Liver (tissue), 9 donors: ENCODE data around the gene DNAJB6. TPM values are rescaled to one million over a fixed set of nuclear protein-coding genes. Genes with fewer than 3 reads are reported as not detected.

Experiments used
- DNase-seq: peaks from one replicate; pipeline ENCODE4 v3.0.0-alpha.2; 2017; ENCODE audit warnings: low spot score
- H3K27ac ChIP-seq, 2 donors: one replicate each; pipeline ENCODE4 v1.7.0; 2013; ENCODE audit warnings: inconsistent platforms in 2 of 2, low read length in 2 of 2, control low read depth in 1 of 2, low read depth in 1 of 2, mild to moderate bottlenecking in 1 of 2
- H3K27me3 ChIP-seq, 4 donors: one replicate each; pipeline versions ENCODE4 v1.6.1 to v1.7.0; 2013; ENCODE audit warnings: low read length in 3 of 4, inconsistent platforms in 1 of 4, mild to moderate bottlenecking in 1 of 4, moderate library complexity in 1 of 4; ENCODE audit not compliant: control insufficient read depth in 4 of 4, insufficient read depth in 4 of 4
- H3K36me3 ChIP-seq, 4 donors: one replicate each; pipeline versions ENCODE4 v1.6.1 to v1.7.0; 2013; ENCODE audit warnings: low read length in 3 of 4, mild to moderate bottlenecking in 3 of 4, low read depth in 1 of 4, moderate library complexity in 1 of 4; ENCODE audit not compliant: control insufficient read depth in 4 of 4, insufficient read depth in 3 of 4
- H3K4me1 ChIP-seq, 4 donors: one replicate each; pipeline versions ENCODE4 v1.6.1 to v1.7.0; 2013; ENCODE audit warnings: low read length in 3 of 4, mild to moderate bottlenecking in 3 of 4, moderate library complexity in 1 of 4; ENCODE audit not compliant: control insufficient read depth in 4 of 4, insufficient read depth in 4 of 4
- H3K4me3 ChIP-seq, 3 donors: one replicate each; pipeline versions ENCODE4 v1.6.1 to v1.7.0; 2013; ENCODE audit warnings: low read length in 3 of 3, control low read depth in 1 of 3, low read depth in 1 of 3, mild to moderate bottlenecking in 1 of 3
- H3K9ac ChIP-seq, 2 donors: one replicate each; pipeline ENCODE4 v1.7.0; 2013; ENCODE audit warnings: low read length in 2 of 2, mild to moderate bottlenecking in 2 of 2, moderate library complexity in 2 of 2, control low read depth in 1 of 2, low read depth in 1 of 2
- H3K9me3 ChIP-seq, 4 donors: one replicate each; pipeline versions ENCODE4 v1.6.1 to v1.7.0; 2013; ENCODE audit warnings: low read length in 3 of 4; ENCODE audit not compliant: control insufficient read depth in 4 of 4
- CTCF ChIP-seq: fragments of 150-350 bp; IDR thresholded peaks from 2 replicates; pipeline ENCODE4 v1.5.1; 2017; ENCODE audit warnings: improper control_type of control experiment, low read depth, low read length; ENCODE audit not compliant: missing input control
- FOXA1 ChIP-seq: IDR thresholded peaks from 2 replicates; pipeline ENCODE4 v1.6.1; 2016; ENCODE audit warnings: antibody characterized with exemption
- FOXA2 ChIP-seq: IDR thresholded peaks from 2 replicates; pipeline ENCODE4 v1.6.1; 2016; ENCODE audit warnings: antibody characterized with exemption
- GABPA ChIP-seq, 2 donors: IDR thresholded peaks in 1 of 2; conservative IDR thresholded peaks in 1 of 2; 2 replicates each; pipeline ENCODE4 v1.6.1; 2016; ENCODE audit warnings: antibody characterized with exemption in 2 of 2, mild to moderate bottlenecking in 1 of 2, moderate library complexity in 1 of 2
- HNF4A ChIP-seq, 2 donors: conservative IDR thresholded peaks; 2 replicates each; pipeline ENCODE4 v1.6.1; 2016; ENCODE audit warnings: antibody characterized with exemption in 2 of 2, mild to moderate bottlenecking in 2 of 2
- JUND ChIP-seq, 2 donors: IDR thresholded peaks; 2 replicates each; pipeline ENCODE4 v1.6.1; 2016; ENCODE audit warnings: antibody characterized with exemption in 2 of 2
- MAX ChIP-seq: IDR thresholded peaks from 2 replicates; pipeline ENCODE4 v1.6.1; 2016; ENCODE audit warnings: antibody characterized with exemption
- RAD21 ChIP-seq, 2 donors: IDR thresholded peaks; 2 replicates each; pipeline ENCODE4 v1.6.1; 2016; ENCODE audit warnings: antibody characterized with exemption in 2 of 2, mild to moderate bottlenecking in 2 of 2
- TAF1 ChIP-seq: conservative IDR thresholded peaks from 2 replicates; pipeline ENCODE4 v1.6.1; 2016; ENCODE audit warnings: antibody characterized with exemption, mild to moderate bottlenecking
- YY1 ChIP-seq: IDR thresholded peaks from 2 replicates; pipeline ENCODE4 v1.6.1; 2016; ENCODE audit warnings: antibody characterized with exemption, mild to moderate bottlenecking
- ZBTB33 ChIP-seq: IDR thresholded peaks from 2 replicates; pipeline ENCODE4 v1.6.1; 2016; ENCODE audit warnings: antibody characterized with exemption
- WGBS: extraction: QIAGEN DNeasy Blood & Tissue Kit; methylation state at CpG from one replicate; pipeline ENCODE4 v1.1.7; 2013; 5-methylcytosine and 5-hydroxymethylcytosine counted together
- polyA plus RNA-seq, 2 donors: library from polyadenylated mRNA; stranded (reverse) in 1 of 2; unstranded in 1 of 2; fragments of 200-250 nt in 1 of 2; fragments of >200 nt in 1 of 2; fragmentation: Nextera tagmentation in 1 of 2; extraction: Ambion mirVana in 1 of 2; gene quantifications; one replicate each; pipeline versions ENCODE4 v1.2.1 to v1.2.3, GENCODE V29; 2013 to 2015
- total RNA-seq, 2 donors: library from RNA; depleted of rRNA; stranded (reverse); fragments of >200 nt; gene quantifications; one replicate each; pipeline ENCODE4 v1.2.3, GENCODE V29; 2014
- donor health status: healthy.
- donor health status: healthy.
- donor health status: healthy.
- donor health status: healthy.
- donor health status: healthy.

The DNAJB6 gene
- total and polyA plus RNA-seq, 4 donors = 26.5 to 46.6 (median 42.4) TPM

- Histone ChIP-seq H3K4me1 (no peaks in the 10 kb centered on the region), H3K9ac (no peak overlapping the region), H3K4me3 (no peak overlapping the region), H3K36me3 (no peaks in the 10 kb centered on the region), H3K27ac (no peak overlapping the region), H3K27me3 (no peaks in the 10 kb centered on the region), H3K9me3 (no peaks in the 10 kb centered on the region)
- 91% methylated on average over 9 of the region's 9 CpGs for WGBS
- no peak for DNase-seq
- TF ChIP-seq YY1 (no peak), JUND (IDR thresholded peaks at IDR 0.05) (no peak), FOXA2 (no peak), MAX (no peak), FOXA1 (no peak), ZBTB33 (no peak), TAF1 (no peak), RAD21 (IDR thresholded peaks at IDR 0.05) (no peak), GABPA (IDR thresholded peaks at IDR 0.05 in 1 of 2, conservative IDR thresholded peaks at IDR 0.05 in 1 of 2) (no peak), HNF4A (conservative IDR thresholded peaks at IDR 0.05) (no peak)
Observed at GRCh38 chr7:157292258-157292657, 44.5 kb upstream of the DNAJB6 start.

GRCh38 chr7:157292770-157293412 is 43.9 kb upstream of the DNAJB6 start:
- H3K36me3 ChIP-seq = no peaks in the 10 kb centered on the region
- 71% methylated on average over 32 of the region's 32 CpGs for WGBS
- no peak overlapping the region for H3K4me3 ChIP-seq
- no peaks in the 10 kb centered on the region for H3K4me1 ChIP-seq
- DNase-seq = no peak
- TF ChIP-seq FOXA1 (no peak), CTCF (no peak), MAX (no peak), GABPA (IDR thresholded peaks at IDR 0.05 in 1 of 2, conservative IDR thresholded peaks at IDR 0.05 in 1 of 2) (no peak)
- H3K9me3 ChIP-seq = no peaks in the 10 kb centered on the region
- no peaks in the 10 kb centered on the region for H3K27me3 ChIP-seq
- no peak overlapping the region for H3K27ac ChIP-seq
- H3K9ac ChIP-seq = no peak overlapping the region

GRCh38 chr7:157293413-157293788 is 43.4 kb upstream of the DNAJB6 start:
- no peak overlapping the region for H3K27ac ChIP-seq
- H3K9me3 ChIP-seq = no peaks in the 10 kb centered on the region
- H3K27me3 ChIP-seq = no peaks in the 10 kb centered on the region
- WGBS = 80% methylated on average over 13 of the region's 13 CpGs
- H3K36me3 ChIP-seq = no peaks in the 10 kb centered on the region
- no peak overlapping the region for H3K9ac ChIP-seq
- TF ChIP-seq MAX = no peak
- no peaks in the 10 kb centered on the region for H3K4me1 ChIP-seq
- no peak overlapping the region for H3K4me3 ChIP-seq
- DNase-seq = no peak
